Subcutaneous abdominal adipose tissue (tissue), 5 donors: ENCODE measurements around the gene ENGASE.

Experiments used
- H3K27ac ChIP-seq: one replicate; pipeline ENCODE4 v1.7.0; 2013; ENCODE audit warnings: low read depth, mild to moderate bottlenecking, inconsistent platforms, low read length, moderate library complexity
- H3K27me3 ChIP-seq, 5 donors: one replicate each; pipeline ENCODE4 v1.7.0; 2013; ENCODE audit warnings: low read length in 5 of 5, inconsistent platforms in 1 of 5; ENCODE audit not compliant: control insufficient read depth in 5 of 5, insufficient read depth in 4 of 5
- H3K36me3 ChIP-seq, 5 donors: one replicate each; pipeline ENCODE4 v1.7.0; 2013; ENCODE audit warnings: low read length in 5 of 5; ENCODE audit not compliant: control insufficient read depth in 5 of 5, insufficient read depth in 5 of 5
- H3K4me1 ChIP-seq, 5 donors: one replicate each; pipeline ENCODE4 v1.7.0; 2013; ENCODE audit warnings: low read length in 5 of 5, mild to moderate bottlenecking in 3 of 5, moderate library complexity in 1 of 5; ENCODE audit not compliant: control insufficient read depth in 5 of 5, insufficient read depth in 5 of 5
- H3K4me3 ChIP-seq, 5 donors: one replicate each; pipeline ENCODE4 v1.7.0; 2013; ENCODE audit warnings: low read length in 5 of 5, low read depth in 1 of 5
- H3K9ac ChIP-seq, 5 donors: one replicate each; pipeline ENCODE4 v1.7.0; 2013; ENCODE audit warnings: low read length in 5 of 5, mild to moderate bottlenecking in 4 of 5, moderate library complexity in 3 of 5
- H3K9me3 ChIP-seq, 5 donors: one replicate each; pipeline ENCODE4 v1.7.0; 2013; ENCODE audit warnings: low read length in 5 of 5; ENCODE audit not compliant: control insufficient read depth in 5 of 5
- donor health status: healthy.
- donor health status: healthy.
- donor health status: healthy.
- donor health status: healthy.
- donor health status: healthy.

ENGASE gene

DNA sequence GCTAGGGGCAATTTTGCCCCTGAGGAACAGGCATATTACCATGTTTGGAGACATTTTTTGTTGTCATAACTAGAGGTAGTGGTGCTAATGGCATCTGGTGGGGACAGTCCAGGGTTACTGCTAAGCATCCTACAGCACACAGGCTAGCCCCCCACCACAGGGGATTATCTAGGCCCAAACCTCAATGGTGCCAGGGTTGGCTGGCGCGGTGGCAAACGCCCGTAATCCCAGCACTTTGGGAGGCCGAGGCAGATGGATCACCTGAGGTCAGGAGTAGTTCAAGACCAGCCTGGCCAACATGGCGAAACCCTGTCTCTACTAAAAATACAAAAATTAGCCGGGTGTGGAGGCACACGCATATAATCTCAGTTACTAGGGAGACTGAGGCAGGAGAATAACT lies 35.5 kb upstream of the ENGASE start:
- peaks cover 0 to 7% (median 2%) of the 10 kb centered on the region in 5 donors for H3K36me3 ChIP-seq
- H3K27ac ChIP-seq = peak overlapping the region; percentile 7
- H3K4me3 ChIP-seq = no peak overlapping the region
- no peaks in the 10 kb centered on the region for H3K9me3 ChIP-seq
- H3K4me1 ChIP-seq = peaks cover 17 to 51% (median 42%) of the 10 kb centered on the region in 5 donors
- H3K27me3 ChIP-seq = no peaks in the 10 kb centered on the region
- H3K9ac ChIP-seq = peak overlapping the region in 1 of 5 donors; percentile 37

DNA sequence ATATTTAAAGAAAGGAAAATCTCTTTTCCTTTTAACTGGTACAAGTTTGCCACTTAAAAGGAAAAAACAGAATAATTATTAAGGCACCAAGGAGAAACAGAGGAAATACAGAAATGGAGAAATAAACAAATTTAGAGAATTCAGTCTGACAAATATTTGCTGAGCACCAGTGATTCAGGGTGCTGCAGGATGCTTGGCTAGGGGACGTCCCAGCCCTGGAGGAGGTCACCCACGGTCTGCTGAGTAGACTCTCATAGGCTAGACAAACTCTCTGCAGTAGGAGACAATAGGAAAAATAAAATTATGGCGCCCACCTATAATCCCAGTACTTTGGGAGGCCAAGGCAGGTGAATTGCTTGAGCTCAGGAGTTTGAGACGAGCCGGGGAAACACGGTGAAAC lies 34.7 kb upstream of the ENGASE start:
- H3K9ac ChIP-seq = no peak overlapping the region
- no peaks in the 10 kb centered on the region for H3K9me3 ChIP-seq
- H3K4me3 ChIP-seq = no peak overlapping the region
- peaks cover 0 to 11% (median 9%) of the 10 kb centered on the region in 5 donors for H3K36me3 ChIP-seq
- H3K27me3 ChIP-seq = no peaks in the 10 kb centered on the region
- H3K4me1 ChIP-seq = peaks cover 13 to 47% (median 35%) of the 10 kb centered on the region in 5 donors
- H3K27ac ChIP-seq = no peak overlapping the region

DNA sequence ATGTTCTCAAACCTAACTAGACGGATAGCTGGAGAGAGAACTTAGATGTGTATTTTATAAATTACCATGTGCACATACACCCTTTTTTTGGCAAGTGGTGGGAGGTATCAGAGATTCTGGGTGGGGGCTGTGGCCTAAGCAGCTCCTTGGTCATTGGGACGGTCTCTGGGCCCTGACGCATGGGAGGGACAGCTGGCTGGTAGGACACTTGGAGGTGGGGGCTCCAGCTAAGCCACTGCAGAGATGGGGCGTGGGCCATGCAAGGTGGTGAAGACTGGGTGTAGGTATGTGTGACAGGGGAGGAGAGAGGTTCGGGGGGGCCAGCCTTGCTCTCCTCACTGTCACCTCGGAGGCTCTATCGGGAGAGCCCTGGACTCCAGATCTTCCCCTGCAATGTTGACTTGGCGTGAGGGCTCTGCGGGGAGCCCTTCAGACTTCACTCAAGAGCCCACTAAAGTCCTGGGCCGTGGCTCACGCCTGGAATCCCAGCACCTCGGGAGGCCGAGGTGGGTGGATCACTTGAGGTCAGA lies 33.5 kb upstream of the ENGASE start:
- H3K4me1 ChIP-seq = peaks cover 13 to 48% (median 34%) of the 10 kb centered on the region in 5 donors
- peaks cover 0 to 14% (median 9%) of the 10 kb centered on the region in 5 donors for H3K36me3 ChIP-seq
- peak overlapping the region; percentile 65 for H3K27ac ChIP-seq
- H3K9ac ChIP-seq = no peak overlapping the region
- no peaks in the 10 kb centered on the region for H3K27me3 ChIP-seq
- H3K9me3 ChIP-seq = no peaks in the 10 kb centered on the region
- no peak overlapping the region for H3K4me3 ChIP-seq

DNA sequence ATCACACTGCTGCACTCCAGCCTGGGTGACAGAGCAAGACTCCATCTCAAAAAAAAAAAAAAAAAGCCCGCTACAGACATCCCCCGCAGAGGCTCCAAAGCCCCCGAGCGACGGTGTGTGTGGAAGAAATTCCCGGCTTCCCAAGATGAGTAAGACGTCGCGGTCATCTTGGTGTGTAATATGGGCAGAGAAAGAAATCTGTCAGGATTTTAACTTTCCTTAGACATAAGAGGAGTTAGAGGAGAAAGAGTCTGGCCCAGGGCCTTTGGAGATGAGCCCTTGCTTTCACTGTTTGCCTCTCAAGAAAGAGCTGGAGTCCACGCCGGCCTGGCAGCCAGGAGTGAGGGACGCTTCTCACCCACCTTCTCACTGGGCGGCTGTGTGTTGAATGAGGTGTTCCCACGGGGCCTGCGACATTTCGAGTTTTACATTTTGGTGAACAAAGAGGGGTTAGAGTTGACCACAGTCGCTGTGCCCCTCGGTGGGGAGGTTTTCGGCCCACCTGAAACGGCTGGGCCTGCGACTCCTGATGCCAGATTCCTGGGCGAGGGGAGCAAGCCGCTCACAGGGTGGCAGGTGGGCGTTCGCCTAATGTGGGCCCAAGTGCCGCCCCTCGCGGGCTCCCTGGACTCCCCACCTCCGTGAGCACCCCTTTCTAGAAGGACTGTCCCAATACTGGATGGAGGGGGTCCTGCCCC lies 32.8 kb upstream of the ENGASE start:
- Histone ChIP-seq H3K36me3 (peaks cover 0 to 14% (median 9%) of the 10 kb centered on the region in 5 donors), H3K9ac (peak overlapping the region in 1 of 5 donors; percentile 35), H3K9me3 (no peaks in the 10 kb centered on the region), H3K27me3 (no peaks in the 10 kb centered on the region), H3K4me1 (peaks cover 14 to 48% (median 34%) of the 10 kb centered on the region in 5 donors), H3K27ac (peak overlapping the region; percentile 65), H3K4me3 (no peak overlapping the region)

DNA sequence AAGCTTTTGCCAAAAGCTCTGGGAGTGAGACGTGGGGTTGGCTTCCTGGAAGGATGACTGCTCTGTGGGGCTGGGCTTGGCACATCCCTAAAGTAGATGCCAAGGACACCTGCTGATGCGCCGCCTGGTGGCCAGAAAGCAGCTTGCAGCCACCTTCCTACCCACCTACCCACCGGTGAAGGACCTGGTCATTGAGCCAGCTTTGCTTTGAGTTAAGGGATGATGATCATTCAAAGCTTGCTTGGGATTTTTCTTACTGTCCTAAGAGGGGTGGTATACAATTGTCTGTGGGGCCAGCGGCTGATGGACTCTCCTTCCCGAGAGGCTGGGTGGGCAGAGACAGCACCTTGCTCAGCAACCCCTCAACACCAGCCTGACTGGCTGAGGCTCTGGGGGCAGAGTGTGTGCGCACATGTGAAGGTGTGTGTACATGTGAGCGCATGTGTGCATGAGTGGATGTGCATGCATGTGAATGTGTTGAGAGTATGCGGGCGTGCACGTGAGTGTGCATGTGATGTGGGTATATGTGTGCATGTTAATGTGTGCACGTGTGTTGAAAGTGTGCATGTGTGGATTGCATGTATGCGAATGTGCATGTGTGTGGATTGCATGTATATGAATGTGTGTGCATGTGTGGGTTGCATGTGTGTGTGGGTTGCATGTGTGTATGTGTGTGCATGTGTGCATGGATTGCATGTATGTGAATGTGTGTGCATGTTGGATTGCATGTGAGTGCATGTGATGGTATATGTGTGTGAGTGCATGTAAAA lies 32.0 kb upstream of the ENGASE start:
- Histone ChIP-seq H3K9me3 (no peaks in the 10 kb centered on the region), H3K9ac (no peak overlapping the region), H3K27me3 (no peaks in the 10 kb centered on the region), H3K36me3 (peaks cover 0 to 16% (median 9%) of the 10 kb centered on the region in 5 donors), H3K27ac (peak overlapping the region; percentile 65), H3K4me3 (no peak overlapping the region), H3K4me1 (peaks cover 14 to 53% (median 39%) of the 10 kb centered on the region in 5 donors)

DNA sequence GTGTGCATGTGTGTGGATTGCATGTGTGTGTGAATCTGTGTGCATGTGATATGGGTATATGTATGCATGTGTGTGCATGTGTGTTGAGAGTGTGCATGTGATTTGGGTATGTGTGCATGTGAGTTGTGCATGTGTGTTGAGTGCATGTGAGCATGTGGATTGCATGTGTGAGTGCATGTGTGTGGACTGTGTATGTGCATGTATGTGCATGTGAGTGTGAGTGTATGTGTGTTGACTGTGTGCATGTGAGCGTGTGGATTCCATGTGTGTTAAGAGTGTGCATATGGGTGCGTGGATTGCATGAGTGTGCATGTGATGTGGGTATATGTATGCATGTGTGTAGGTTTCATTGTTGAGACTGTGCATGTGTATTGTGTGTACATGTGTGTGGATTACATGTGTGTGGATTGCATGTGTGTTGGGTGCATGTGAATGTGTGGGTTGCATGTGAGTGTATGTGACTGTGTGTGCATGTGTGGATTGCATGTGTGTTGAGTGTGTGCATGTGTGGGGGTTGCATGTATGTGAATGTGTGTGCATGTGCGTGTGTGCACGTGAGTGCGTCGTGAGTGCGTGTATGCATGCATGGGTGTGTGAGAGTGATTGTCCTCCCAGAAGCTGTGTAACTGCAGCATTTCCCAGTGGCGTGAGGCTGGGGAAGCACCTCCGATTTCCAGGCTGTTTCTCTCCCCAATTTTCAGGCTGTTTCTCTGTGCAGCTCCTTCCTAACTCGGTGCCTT lies 31.3 kb upstream of the ENGASE start:
- H3K36me3 ChIP-seq = peaks cover 0 to 22% (median 16%) of the 10 kb centered on the region in 5 donors
- H3K4me1 ChIP-seq = peaks cover 15 to 56% (median 43%) of the 10 kb centered on the region in 5 donors
- no peak overlapping the region for H3K4me3 ChIP-seq

DNA sequence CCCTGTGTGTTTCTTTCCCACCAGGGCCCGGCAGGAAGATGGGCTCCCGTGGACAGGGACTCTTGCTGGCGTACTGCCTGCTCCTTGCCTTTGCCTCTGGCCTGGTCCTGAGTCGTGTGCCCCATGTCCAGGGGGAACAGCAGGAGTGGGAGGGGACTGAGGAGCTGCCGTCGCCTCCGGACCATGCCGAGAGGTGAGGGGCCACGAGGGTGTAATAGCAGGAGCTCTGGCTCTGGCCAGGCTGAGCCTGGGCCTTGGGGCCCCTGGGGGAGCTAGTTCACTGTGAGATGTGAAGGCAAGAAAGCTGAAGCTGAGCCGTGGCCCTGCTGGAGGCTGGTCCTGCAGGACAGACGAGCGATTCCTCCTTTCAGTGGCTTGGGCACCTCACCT lies 30.7 kb upstream of the ENGASE start:
- Histone ChIP-seq H3K4me3 (no peak overlapping the region), H3K36me3 (peaks cover 0 to 27% (median 16%) of the 10 kb centered on the region in 5 donors), H3K27ac (no peak overlapping the region), H3K4me1 (peaks cover 12 to 52% (median 44%) of the 10 kb centered on the region in 5 donors), H3K27me3 (no peaks in the 10 kb centered on the region), H3K9ac (no peak overlapping the region), H3K9me3 (no peaks in the 10 kb centered on the region)

More for the DNA sequence above, 31.3 kb upstream of the ENGASE start:
- Histone ChIP-seq H3K9me3 (no peaks in the 10 kb centered on the region), H3K9ac (no peak overlapping the region), H3K27me3 (no peaks in the 10 kb centered on the region), H3K27ac (no peak overlapping the region)

DNA sequence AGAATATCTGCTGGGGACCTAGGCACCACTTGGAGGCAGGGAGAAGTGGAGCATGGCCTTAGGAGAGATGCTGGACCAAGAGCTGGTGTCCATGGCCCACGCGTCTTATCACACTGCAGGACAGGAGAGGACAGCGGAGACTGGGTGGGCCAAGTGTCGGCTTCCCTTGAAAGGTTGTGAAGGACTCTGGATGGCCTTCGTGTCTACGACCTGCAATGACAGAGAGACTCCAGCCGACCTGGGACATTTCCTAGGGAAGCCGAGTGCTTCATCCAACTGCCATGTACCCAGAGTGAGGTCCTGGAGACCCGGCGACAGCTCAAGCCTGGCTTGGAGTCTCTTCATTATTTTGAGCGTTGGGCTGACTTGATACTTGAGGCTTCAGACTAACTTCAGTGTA lies 30.2 kb upstream of the ENGASE start:
- Histone ChIP-seq H3K36me3 (peaks cover 0 to 31% (median 16%) of the 10 kb centered on the region in 5 donors), H3K9ac (no peak overlapping the region), H3K4me1 (peaks cover 12 to 48% (median 42%) of the 10 kb centered on the region in 5 donors), H3K9me3 (no peaks in the 10 kb centered on the region), H3K4me3 (no peak overlapping the region), H3K27me3 (no peaks in the 10 kb centered on the region), H3K27ac (no peak overlapping the region)

DNA sequence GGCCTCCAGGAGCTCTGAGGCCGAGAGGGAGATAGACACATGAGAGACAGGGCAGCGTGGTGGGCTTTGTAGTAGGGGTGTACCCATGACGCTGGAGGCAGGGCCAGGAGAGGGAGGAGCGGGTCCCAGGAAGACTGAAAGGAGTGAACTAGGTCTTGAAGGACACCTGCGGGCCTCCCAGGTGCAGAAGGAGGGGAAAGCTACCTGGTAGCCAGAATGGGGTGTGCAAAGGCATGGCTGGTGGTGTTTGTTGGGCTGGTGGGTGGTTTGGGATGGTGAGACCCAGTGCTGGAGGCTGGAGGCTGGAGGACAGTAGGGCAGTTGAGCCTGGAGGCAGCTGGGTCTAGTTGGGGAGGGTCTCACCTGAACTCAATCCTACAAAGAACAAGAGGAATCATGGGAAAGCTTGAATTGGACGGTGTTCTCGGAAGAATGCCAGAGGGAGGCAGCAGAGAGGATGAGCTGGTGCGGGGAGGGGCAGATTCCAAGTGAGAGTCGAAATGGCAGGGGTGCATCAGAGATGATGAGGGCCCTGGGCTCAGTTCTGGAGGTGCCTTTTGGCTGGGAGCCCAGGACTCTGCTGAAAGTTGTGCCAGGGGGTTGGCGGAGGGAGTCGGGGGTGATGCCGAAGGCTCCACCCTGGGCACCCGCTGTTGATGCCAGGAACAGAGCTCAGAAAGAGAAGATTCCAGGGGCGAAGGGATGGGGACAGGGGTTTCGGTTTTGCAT lies 29.5 kb upstream of the ENGASE start:
- Histone ChIP-seq H3K36me3 (peaks cover 0 to 38% (median 19%) of the 10 kb centered on the region in 5 donors), H3K9me3 (no peaks in the 10 kb centered on the region), H3K27me3 (no peaks in the 10 kb centered on the region), H3K9ac (no peak overlapping the region), H3K27ac (no peak overlapping the region), H3K4me1 (peaks cover 12 to 48% (median 42%) of the 10 kb centered on the region in 5 donors), H3K4me3 (no peak overlapping the region)
